HG03354 (cell line): ENCODE measurements around the gene NFX1.
"Not testable (repeated sequence)": the region's sequence is repeated elsewhere in the genome, so short reads cannot be mapped to it uniquely, and the experiment has no call there.

Experiments
- ATAC-seq: cut with Tn5 transposase; IDR thresholded peaks from one replicate; pipeline ENCODE4 v1.9.1; 2021; ENCODE audit warnings: mild to moderate bottlenecking; ENCODE audit not compliant: unreplicated experiment, poor library complexity, severe bottlenecking

Gene NFX1

GRCh38 chr9:33304362-33304761 is 14.0 kb downstream of the NFX1 start:
- ATAC-seq, result no peak

GRCh38 chr9:33306037-33306436 is 15.7 kb downstream of the NFX1 start:
- no peak for ATAC-seq

GRCh38 chr9:33307067-33307466 is 16.8 kb downstream of the NFX1 start:
- ATAC-seq, result no peak

- no peak for ATAC-seq
These were observed 19.6 kb downstream of the NFX1 start for GRCh38 chr9:33309903-33310302.

GRCh38 chr9:33310748-33311147 is 20.4 kb downstream of the NFX1 start:
- ATAC-seq, result no peak

DNA sequence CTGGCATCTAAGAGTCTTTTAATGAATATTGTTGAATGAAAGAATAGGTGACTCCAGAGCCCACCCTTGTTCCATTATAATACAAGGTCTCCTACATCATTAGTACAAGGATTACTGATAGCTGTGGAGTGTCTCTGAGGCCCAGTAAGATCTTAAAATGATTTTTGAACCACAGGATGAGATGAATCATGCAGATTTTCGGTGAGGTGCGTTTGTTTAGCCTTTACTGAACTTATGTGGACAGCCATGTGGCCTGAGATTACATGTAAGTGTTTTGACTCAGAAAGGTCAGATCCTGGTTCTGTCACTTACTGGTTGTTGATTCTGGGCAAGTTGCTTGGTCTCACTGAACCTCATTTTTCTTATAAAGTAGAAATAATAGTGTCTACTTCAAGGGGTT is 21.6 kb downstream of the NFX1 start:
- ATAC-seq, result no peak

DNA sequence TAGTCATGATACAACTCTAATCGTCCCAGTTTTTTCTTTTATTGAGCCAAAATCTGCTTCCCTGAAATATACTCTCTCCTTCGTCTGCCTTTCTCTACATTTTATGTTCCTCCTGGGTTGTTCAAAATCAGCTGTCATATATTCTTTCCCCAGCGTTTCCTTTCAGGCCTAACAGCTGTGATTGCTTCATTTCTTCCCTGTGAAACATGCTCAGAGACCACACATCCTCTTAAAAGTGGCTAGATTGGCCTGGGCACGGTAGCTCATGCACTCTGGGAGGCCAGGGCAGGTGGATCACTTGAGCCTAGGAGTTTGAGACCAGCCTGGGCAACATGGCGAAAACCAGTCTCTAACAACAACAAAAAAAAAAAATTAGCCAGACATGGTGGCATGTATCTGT is 25.1 kb downstream of the NFX1 start:
- no peak for ATAC-seq

- not testable (repeated sequence) for ATAC-seq
These were observed 26.8 kb downstream of the NFX1 start for GRCh38 chr9:33317136-33317535.

DNA sequence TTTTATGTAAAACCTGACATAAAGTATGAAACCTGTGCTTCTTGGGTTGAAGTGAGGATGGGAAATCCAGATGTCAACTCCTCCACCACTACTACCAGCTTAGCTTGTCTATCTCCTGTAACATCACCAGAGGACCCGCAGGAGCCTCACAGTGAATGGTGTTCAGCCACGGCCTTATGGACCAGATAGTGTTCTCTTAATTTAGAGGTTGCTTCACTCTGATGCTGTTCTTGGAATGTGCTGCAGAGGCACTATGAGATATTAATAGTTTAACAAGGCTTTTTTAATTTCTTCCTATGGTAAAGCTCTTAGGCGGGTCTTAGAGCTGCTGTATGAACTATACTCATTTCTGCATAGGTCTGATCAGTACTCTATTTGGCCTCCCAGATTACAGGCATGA is 27.9 kb downstream of the NFX1 start:
- ATAC-seq, result no peak

GRCh38 chr9:33318781-33319180 is 28.5 kb downstream of the NFX1 start:
- no peak for ATAC-seq

DNA sequence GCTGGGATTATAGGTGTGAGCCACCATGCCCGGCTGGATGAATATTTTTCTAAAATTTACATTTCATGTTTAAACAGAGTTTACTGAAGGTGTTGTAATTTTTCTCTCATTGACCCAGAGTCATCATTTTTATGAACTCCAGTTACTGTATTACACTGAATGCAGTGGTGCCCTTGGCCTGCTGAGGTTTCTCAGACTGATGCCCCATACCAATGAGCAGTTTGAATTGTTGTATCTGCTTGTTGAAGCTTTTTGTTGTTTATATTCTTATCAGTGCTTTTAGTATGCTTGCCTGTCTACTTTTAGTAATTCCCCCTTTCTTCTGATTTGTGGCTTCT is 29.9 kb downstream of the NFX1 start:
- ATAC-seq, result no peak

GRCh38 chr9:33320568-33321261 is 30.4 kb downstream of the NFX1 start:
- no peak for ATAC-seq

GRCh38 chr9:33329117-33329563 is 38.8 kb downstream of the NFX1 start:
- ATAC-seq, result no peak

GRCh38 chr9:33329979-33330378 is 39.7 kb downstream of the NFX1 start:
- no peak for ATAC-seq

DNA sequence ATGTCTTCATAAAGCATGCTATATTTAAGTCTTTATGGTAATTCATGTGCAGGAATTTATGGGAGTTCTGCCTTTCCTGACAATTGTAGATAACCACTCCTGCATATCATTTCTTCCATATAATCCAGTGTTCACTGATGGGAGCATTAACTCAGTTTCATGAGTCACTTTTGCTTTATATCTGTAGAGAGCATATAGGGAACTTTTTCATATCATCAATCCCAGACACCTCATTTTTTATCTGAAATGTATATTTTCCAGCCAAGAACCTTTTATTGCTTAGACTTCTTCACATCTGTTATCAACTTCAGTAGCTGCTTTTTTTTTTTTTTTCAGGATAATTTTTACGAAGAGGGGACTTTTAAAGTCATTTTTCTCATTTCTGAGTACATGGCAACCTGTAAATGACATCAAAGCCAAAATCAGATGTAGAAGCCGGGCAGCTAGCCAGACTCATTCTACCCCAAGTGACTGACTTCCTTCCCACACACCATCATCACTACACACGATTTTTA is 41.1 kb downstream of the NFX1 start:
- ATAC-seq, result no peak

- ATAC-seq, result no peak
These were observed 41.7 kb downstream of the NFX1 start for GRCh38 chr9:33332011-33332410.

DNA sequence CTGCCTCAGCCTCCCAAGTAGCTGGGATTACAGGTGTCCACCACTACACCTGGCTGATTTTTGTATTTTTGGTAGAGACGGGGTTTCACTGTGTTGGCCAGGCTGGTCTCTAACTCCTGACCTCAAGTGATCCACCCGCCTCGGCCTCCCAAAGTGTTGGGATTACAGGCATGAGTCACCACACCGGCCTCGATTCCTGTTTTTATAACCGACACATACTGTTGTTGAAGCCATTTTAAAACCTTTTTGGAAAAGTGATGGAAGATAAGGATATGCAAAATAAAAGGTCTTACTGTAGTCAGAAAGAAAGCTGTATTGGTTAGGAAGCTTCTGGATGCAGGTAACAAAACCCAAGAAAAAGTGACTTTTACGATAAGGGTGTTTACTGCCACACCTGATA is 42.6 kb downstream of the NFX1 start:
- not testable (repeated sequence) for ATAC-seq

DNA sequence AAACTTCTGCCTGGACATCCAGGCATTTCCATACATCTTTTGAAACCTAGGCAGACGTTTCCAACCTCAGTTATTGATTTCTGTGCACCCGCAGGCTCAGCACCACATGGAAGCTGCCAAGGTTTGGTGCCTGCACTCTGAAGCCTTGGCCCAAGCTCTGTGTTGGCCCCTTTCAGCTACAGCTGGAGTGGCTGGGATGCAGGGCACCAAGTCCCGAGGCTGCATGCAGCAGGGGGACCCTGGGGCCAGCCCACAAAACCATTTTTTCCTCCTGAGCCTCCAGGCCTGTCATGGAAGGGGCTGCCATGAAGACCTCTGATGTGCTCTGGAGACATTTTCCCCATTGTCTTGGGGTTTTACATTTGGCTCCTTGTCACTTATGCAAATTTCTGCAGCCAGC is 49.9 kb downstream of the NFX1 start:
- ATAC-seq, result no peak

- no peak for ATAC-seq
These were observed 50.9 kb downstream of the NFX1 start for GRCh38 chr9:33341182-33341581.

DNA sequence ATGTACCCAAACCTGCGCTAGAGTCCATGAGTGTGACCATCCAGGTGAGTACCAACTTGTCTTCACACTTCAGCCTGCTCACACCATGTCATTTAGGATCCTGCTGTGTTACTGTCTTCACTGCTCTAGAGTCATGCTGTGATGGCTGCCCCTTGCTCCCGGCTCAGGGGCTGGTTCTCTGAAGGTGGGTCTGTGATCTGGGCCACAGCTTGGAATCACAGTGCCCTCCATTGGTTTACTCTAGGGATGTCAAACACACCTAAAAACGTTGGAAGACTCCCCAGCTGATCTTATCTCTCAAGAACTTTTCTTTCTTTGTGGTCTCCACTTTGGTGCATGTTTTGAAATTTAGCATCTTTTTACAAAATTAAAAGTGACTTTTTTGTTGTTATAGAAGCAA is 53.8 kb downstream of the NFX1 start:
- no peak for ATAC-seq

- ATAC-seq, result no peak
These were observed 56.2 kb downstream of the NFX1 start for GRCh38 chr9:33346564-33346963.

- no peak for ATAC-seq
These were observed 58.7 kb downstream of the NFX1 start for GRCh38 chr9:33348998-33349397.
